NCI-H2196 (cell line): Measurements from ENCODE around the gene SERPINE1.

Experiments
- DNase-seq: peaks from one replicate; lab custom pipeline; 2025; ENCODE audit not compliant: unreplicated experiment; lab: John Stamatoyannopoulos, UW

Gene SERPINE1

GRCh38 chr7:101166909-101167644 lies 40.2 kb downstream of the SERPINE1 start:
- peak; percentile 13 for DNase-seq

- DNase-seq, result no peak
Measured at GRCh38 chr7:101167645-101168411, 40.9 kb downstream of the SERPINE1 start.

GRCh38 chr7:101168412-101169049 lies 41.6 kb downstream of the SERPINE1 start:
- no peak for DNase-seq

- DNase-seq, result no peak
Measured at GRCh38 chr7:101169110-101169837, 42.4 kb downstream of the SERPINE1 start.

GRCh38 chr7:101169838-101170551 lies 43.1 kb downstream of the SERPINE1 start:
- no peak for DNase-seq

GRCh38 chr7:101170617-101171441 lies 43.9 kb downstream of the SERPINE1 start:
- no peak for DNase-seq

GRCh38 chr7:101171442-101171837 lies 44.5 kb downstream of the SERPINE1 start:
- DNase-seq, result no peak

GRCh38 chr7:101172005-101172853 lies 45.3 kb downstream of the SERPINE1 start:
- DNase-seq, result peak; percentile 84

- DNase-seq, result peak; percentile 96
Measured at GRCh38 chr7:101172854-101173751, 46.2 kb downstream of the SERPINE1 start.

- DNase-seq, result peak; percentile 73
Measured at GRCh38 chr7:101173752-101174244, 46.9 kb downstream of the SERPINE1 start.

GRCh38 chr7:101174322-101174854 lies 47.5 kb downstream of the SERPINE1 start:
- DNase-seq, result no peak

- DNase-seq, result no peak
Measured at GRCh38 chr7:101175664-101176063, 48.8 kb downstream of the SERPINE1 start.

GRCh38 chr7:101177644-101178043 lies 50.7 kb downstream of the SERPINE1 start:
- peak; percentile 28 for DNase-seq

GRCh38 chr7:101179117-101179516 lies 52.2 kb downstream of the SERPINE1 start:
- peak; percentile 68 for DNase-seq

GRCh38 chr7:101179713-101180112 lies 52.8 kb downstream of the SERPINE1 start:
- no peak for DNase-seq

- DNase-seq, result no peak
Measured at GRCh38 chr7:101180130-101180755, 53.3 kb downstream of the SERPINE1 start, which contains the start of gene NAT16. NAT16 (minus strand) TSS chr7:101180293; CDS start chr7:101174807, 5,486 bp downstream.
